Adrenal gland (tissue), 12 donors: Measurements from ENCODE around the gene SREBF2. TPM values are rescaled to one million over a fixed set of nuclear protein-coding genes. Genes with fewer than 3 reads are reported as not detected.
A peak's percentile ranks its signal among the peaks of the same experiment; 100 is the strongest.

ENCODE experiments used
- DNase-seq, 7 donors: peaks; one replicate each; pipeline ENCODE4 v3.0.0-alpha.2; 2019 to 2020
- H3K27ac ChIP-seq, 5 donors: fragments of 200-600 bp; sonication (generic) in 4 of 5; 1 replicate in 3 of 5; 2 replicates in 2 of 5; pipeline versions ENCODE4 v1.5.1 to v1.8.0; 2016 to 2020; ENCODE audit warnings: mild to moderate bottlenecking in 1 of 5
- H3K27me3 ChIP-seq: fragments of 200-600 bp; 2 replicates; pipeline ENCODE4 v1.8.0; 2021
- H3K36me3 ChIP-seq, 2 donors: fragments of 200-600 bp; replicated peaks in 1 of 2; 1 replicate in 1 of 2; 2 replicates in 1 of 2; pipeline versions ENCODE4 v1.5.1 to v1.8.0; 2018 to 2022
- H3K4me1 ChIP-seq, 2 donors: fragments of 200-600 bp; replicated peaks in 1 of 2; 1 replicate in 1 of 2; 2 replicates in 1 of 2; pipeline versions ENCODE4 v1.5.1 to v1.8.0; 2018 to 2021
- H3K4me3 ChIP-seq, 4 donors: fragments of 200-600 bp; sonication (generic) in 3 of 4; one replicate each; pipeline ENCODE4 v1.5.1; 2016 to 2018
- H3K9me3 ChIP-seq, 3 donors: fragments of 200-600 bp; sonication (generic) in 1 of 3; replicated peaks in 1 of 3; 1 replicate in 2 of 3; 2 replicates in 1 of 3; pipeline versions ENCODE4 v1.5.1 to v1.8.0; 2016 to 2021
- CTCF ChIP-seq, 6 experiments: fragments of 450-650 bp in 4 of 6; fragments of 200-600 bp in 2 of 6; sonication (generic) in 1 of 6; IDR thresholded peaks; 1 replicate in 5 of 6; 2 replicates in 1 of 6; pipeline versions ENCODE4 v1.5.1 to v1.8.0; 2016 to 2021; ENCODE audit warnings: antibody characterized with exemption in 6 of 6, mild to moderate bottlenecking in 2 of 6, moderate library complexity in 1 of 6
- POLR2A ChIP-seq, 2 donors: fragments of 450-650 bp; IDR thresholded peaks; one replicate each; pipeline ENCODE4 v1.6.1; 2017; ENCODE audit warnings: antibody characterized with exemption in 2 of 2, mild to moderate bottlenecking in 2 of 2, moderate library complexity in 1 of 2
- WGBS, 4 donors: extraction: QIAGEN DNeasy Blood & Tissue Kit in 2 of 4; methylation state at CpG; one replicate each; pipeline versions ENCODE4 v1.1.5 to v1.1.7; 2013 to 2017; 5-methylcytosine and 5-hydroxymethylcytosine counted together
- intact Hi-C, 2 donors: fragments of 100-400 bp; cut with DNase I; formaldehyde crosslinking; loops; one replicate each; pipeline versions ENCODE4 v1.14.1 to v1.15.0; 2022 to 2023
- polyA plus RNA-seq, 3 donors: library from polyadenylated mRNA; stranded (reverse); fragments of 200-250 nt in 2 of 3; fragments of 350-450 nt in 1 of 3; fragmentation: Illumina TruSeq in 1 of 3; extraction: RNeasy Lipid Tissue Mini Kit (QIAGEN cat#74804) in 1 of 3; gene quantifications; one replicate each; pipeline ENCODE4 v1.2.3, GENCODE V29; 2013 to 2014
- total RNA-seq, 9 donors: library from RNA; depleted of rRNA in 4 of 9; stranded (reverse); fragments of >200 nt in 4 of 9; fragments of 120-200 nt in 1 of 9; fragmentation: NEBNext Ultra II Directional in 1 of 9; extraction: Animal tissue kit (Norgen Biotek cat#: 25700) in 1 of 9; gene quantifications; one replicate each; pipeline versions ENCODE4 v1.1.0 to v1.2.4, GENCODE V29; 2013 to 2023
- donor health status: healthy with polysubstance abuse.
- donor health status: Bipolar disorder and iron deficiency.
- donor health status: DM: yes; HTN: yes; CAD: no.
- donor health status: DM: no; HTN: no; CAD: no.
- donor health status: DM: no; HTN: no; CAD: no.
- donor health status: DM: yes; HTN: yes; CAD: no.

The SREBF2 gene
- total and polyA plus RNA-seq, 12 donors, result 67.5 to 263 (median 149) TPM

GRCh38 chr22:41922328-41922727, 89.4 kb downstream of the SREBF2 start:
- TF ChIP-seq POLR2A (IDR thresholded peaks at IDR 0.05) (no peak), CTCF (IDR thresholded peaks at IDR 0.05) (no peak)
- intact Hi-C loops, result no loop called here
- 88 to 94% (median 92%) methylated on average over 5 of the region's 5 CpGs for WGBS, 4 donors

GRCh38 chr22:41922940-41923594, 90.2 kb downstream of the SREBF2 start:
- no peaks in the 10 kb centered on the region for H3K9me3 ChIP-seq
- no peak overlapping the region for H3K4me3 ChIP-seq
- no peaks in the 10 kb centered on the region for H3K36me3 ChIP-seq
- H3K27me3 ChIP-seq, result no peaks in the 10 kb centered on the region
- no peak for DNase-seq
- intact Hi-C loops, result no loop called here
- WGBS, 4 donors, result 94 to 100% (median 97%) methylated on average over 1 to 4 of the region's 4 CpGs
- H3K27ac ChIP-seq, result no peak overlapping the region
- no peak for TF ChIP-seq POLR2A (IDR thresholded peaks at IDR 0.05)
- no peak for TF ChIP-seq CTCF (IDR thresholded peaks at IDR 0.05)
- peaks cover 16 to 34% of the 10 kb centered on the region in 2 donors for H3K4me1 ChIP-seq

More at GRCh38 chr22:41922328-41922727, 89.4 kb downstream of the SREBF2 start:
- Histone ChIP-seq H3K4me3 (no peak overlapping the region), H3K27me3 (no peaks in the 10 kb centered on the region), H3K36me3 (no peaks in the 10 kb centered on the region), H3K27ac (no peak overlapping the region), H3K4me1 (peaks cover 22 to 40% of the 10 kb centered on the region in 2 donors), H3K9me3 (no peaks in the 10 kb centered on the region)
- DNase-seq, result no peak

GRCh38 chr22:41923595-41924276, 90.8 kb downstream of the SREBF2 start:
- TF ChIP-seq CTCF (IDR thresholded peaks at IDR 0.05), result no peak
- no peak for TF ChIP-seq POLR2A (IDR thresholded peaks at IDR 0.05)
- no peaks in the 10 kb centered on the region for H3K36me3 ChIP-seq
- intact Hi-C loops, result no loop called here
- no peak overlapping the region for H3K4me3 ChIP-seq
- H3K27me3 ChIP-seq, result no peaks in the 10 kb centered on the region
- peaks cover 13 to 28% of the 10 kb centered on the region in 2 donors for H3K4me1 ChIP-seq
- DNase-seq, result no peak
- 92 to 98% (median 94%) methylated on average over 12 to 14 of the region's 14 CpGs for WGBS, 4 donors
- H3K9me3 ChIP-seq, result no peaks in the 10 kb centered on the region
- H3K27ac ChIP-seq, result no peak overlapping the region

GRCh38 chr22:41925783-41926460, 93.0 kb downstream of the SREBF2 start:
- 8 to 20% (median 13%) methylated on average over 7 to 45 of the region's 48 CpGs for WGBS, 4 donors
- Histone ChIP-seq H3K4me3 (peak overlapping the region in 2 of 4 donors; percentile 16 to 57), H3K36me3 (no peaks in the 10 kb centered on the region), H3K9me3 (no peaks in the 10 kb centered on the region), H3K27ac (peak overlapping the region in 1 of 5 donors; percentile 45), H3K4me1 (peaks cover 4 to 6% of the 10 kb centered on the region in 2 donors), H3K27me3 (no peaks in the 10 kb centered on the region)
- intact Hi-C loops, result no loop called here
- peak; percentile 69 to 86 (median 81) for DNase-seq
- TF ChIP-seq CTCF (IDR thresholded peaks at IDR 0.05) (peak; percentile 12 to 83 (median 46)), POLR2A (IDR thresholded peaks at IDR 0.05) (peak in 1 of 2 donors; percentile 19)
